ENCODE measurements around the gene PTPRM.

DNA sequence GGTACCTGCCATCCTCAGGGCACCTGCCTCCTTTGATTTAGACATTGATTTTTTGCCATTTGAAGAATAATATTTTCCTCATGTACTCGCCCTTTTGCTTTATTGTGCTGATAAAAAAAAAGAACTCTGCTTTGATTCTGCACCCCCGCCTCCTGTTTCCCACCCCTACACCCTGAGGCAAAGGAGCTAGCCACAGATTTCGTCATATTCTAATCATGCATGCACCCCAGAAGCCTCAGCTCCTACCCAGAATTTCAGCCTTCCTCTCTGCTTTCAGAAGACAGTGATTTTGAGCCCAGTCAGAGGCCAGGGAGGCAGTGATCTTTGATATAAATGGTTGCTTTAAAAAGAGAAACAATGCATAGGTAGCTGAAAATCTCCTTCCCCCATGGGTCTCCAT is 329.0 kb downstream of the PTPRM start:
- no peak for TF ChIP-seq CTCF (IDR thresholded peaks at IDR 0.05; ENCODE audit: extremely low read depth in 1 of 2, insufficient read depth in 1 of 2, low read depth in 1 of 2, low read length in 2 of 2)
- TF ChIP-seq, protein P1, sequence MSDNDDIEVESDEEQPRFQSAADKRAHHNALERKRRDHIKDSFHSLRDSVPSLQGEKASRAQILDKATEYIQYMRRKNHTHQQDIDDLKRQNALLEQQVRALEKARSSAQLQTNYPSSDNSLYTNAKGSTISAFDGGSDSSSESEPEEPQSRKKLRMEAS (IDR thresholded peaks at IDR 0.05; ENCODE audit: insufficient read depth, insufficient read length) = no peak

Data from endothelial cell of umbilical vein (primary cell).